Mesothelial cell of epicardium (in vitro differentiated cells): Measurements from ENCODE around the gene COX6B2. TPM values are rescaled to one million over a fixed set of nuclear protein-coding genes. Genes with fewer than 3 reads are reported as not detected.

Source experiments
- DNase-seq, 2 experiments: peaks; one replicate each; pipeline ENCODE4 v3.0.0; 2021; ENCODE audit warnings: low spot score in 2 of 2; ENCODE audit not compliant: unreplicated experiment in 2 of 2
- H3K27ac Mint-ChIP-seq: 2 replicates; pipeline ENCODE4 v1.8.0; 2021; ENCODE audit warnings: mixed read lengths
- H3K27me3 Mint-ChIP-seq: 2 replicates; pipeline ENCODE4 v1.8.0; 2021; ENCODE audit warnings: low read depth, mixed read lengths
- H3K36me3 Mint-ChIP-seq: 2 replicates; pipeline ENCODE4 v1.8.0; 2021; ENCODE audit warnings: mixed read lengths
- H3K4me1 Mint-ChIP-seq: 2 replicates; pipeline ENCODE4 v1.8.0; 2021; ENCODE audit warnings: mixed read lengths
- H3K4me3 Mint-ChIP-seq: 2 replicates; pipeline ENCODE4 v1.8.0; 2021; ENCODE audit warnings: mild to moderate bottlenecking, moderate library complexity, mixed read lengths
- H3K9me3 Mint-ChIP-seq: 2 replicates; pipeline ENCODE4 v1.8.0; 2021; ENCODE audit warnings: mixed read lengths
- total RNA-seq: library from RNA; stranded (reverse); gene quantifications from 3 replicates; pipeline ENCODE4 v1.2.1, GENCODE V29; 2021
- TF ChIP-seq, protein P1 (sequence below): fragments of 200-600 bp; sonication (generic); IDR thresholded peaks from one replicate; pipeline ENCODE4 v1.5.0; 2021; ENCODE audit warnings: antibody characterized with exemption; ENCODE audit not compliant: unreplicated experiment

The COX6B2 gene
- total RNA-seq, 1 donor from 2014 or later = 11.5 TPM

DNA sequence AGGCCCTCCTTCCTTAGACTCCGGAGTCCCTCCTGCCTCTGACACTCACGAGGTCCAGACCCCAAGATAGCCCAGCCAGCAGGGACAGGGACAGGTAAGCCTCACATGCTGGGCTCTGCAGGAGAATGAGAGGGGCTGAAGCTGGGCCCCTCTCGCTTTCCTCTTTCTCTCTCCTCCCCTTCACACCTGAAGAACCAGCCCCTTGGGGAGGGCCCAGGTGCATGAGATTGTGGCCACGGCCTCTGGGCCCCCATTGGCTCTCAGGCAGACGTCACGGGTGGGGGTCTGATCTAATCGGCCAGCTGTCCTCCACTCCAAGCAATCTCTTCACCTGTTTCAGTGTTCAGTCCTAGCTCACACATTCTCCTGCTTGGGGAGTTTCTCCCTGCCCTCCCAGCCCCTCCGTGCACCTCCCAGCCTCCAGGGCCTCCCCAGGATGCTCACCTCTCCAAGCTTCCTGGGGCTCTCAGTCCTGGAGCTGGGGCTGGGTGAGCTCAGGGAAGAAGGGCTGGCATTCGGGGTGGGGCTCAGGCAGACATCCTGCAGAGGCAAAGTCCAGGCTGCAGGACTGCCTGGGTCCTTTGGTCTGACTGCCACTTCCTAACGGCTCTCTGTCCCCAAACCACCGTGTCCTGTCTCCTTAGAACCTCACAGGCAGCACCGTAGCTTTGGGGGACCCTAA lies 32.2 kb downstream of the COX6B2 start:
- Mint-ChIP-seq H3K9me3 (no peaks in the 10 kb centered on the region), H3K36me3 (no peaks in the 10 kb centered on the region), H3K4me3 (no peak overlapping the region), H3K4me1 (peaks cover 6% of the 10 kb centered on the region), H3K27ac (no peak overlapping the region), H3K27me3 (no peaks in the 10 kb centered on the region)
- DNase-seq = no peak
- TF ChIP-seq, protein P1, sequence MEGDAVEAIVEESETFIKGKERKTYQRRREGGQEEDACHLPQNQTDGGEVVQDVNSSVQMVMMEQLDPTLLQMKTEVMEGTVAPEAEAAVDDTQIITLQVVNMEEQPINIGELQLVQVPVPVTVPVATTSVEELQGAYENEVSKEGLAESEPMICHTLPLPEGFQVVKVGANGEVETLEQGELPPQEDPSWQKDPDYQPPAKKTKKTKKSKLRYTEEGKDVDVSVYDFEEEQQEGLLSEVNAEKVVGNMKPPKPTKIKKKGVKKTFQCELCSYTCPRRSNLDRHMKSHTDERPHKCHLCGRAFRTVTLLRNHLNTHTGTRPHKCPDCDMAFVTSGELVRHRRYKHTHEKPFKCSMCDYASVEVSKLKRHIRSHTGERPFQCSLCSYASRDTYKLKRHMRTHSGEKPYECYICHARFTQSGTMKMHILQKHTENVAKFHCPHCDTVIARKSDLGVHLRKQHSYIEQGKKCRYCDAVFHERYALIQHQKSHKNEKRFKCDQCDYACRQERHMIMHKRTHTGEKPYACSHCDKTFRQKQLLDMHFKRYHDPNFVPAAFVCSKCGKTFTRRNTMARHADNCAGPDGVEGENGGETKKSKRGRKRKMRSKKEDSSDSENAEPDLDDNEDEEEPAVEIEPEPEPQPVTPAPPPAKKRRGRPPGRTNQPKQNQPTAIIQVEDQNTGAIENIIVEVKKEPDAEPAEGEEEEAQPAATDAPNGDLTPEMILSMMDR = no peak

DNA sequence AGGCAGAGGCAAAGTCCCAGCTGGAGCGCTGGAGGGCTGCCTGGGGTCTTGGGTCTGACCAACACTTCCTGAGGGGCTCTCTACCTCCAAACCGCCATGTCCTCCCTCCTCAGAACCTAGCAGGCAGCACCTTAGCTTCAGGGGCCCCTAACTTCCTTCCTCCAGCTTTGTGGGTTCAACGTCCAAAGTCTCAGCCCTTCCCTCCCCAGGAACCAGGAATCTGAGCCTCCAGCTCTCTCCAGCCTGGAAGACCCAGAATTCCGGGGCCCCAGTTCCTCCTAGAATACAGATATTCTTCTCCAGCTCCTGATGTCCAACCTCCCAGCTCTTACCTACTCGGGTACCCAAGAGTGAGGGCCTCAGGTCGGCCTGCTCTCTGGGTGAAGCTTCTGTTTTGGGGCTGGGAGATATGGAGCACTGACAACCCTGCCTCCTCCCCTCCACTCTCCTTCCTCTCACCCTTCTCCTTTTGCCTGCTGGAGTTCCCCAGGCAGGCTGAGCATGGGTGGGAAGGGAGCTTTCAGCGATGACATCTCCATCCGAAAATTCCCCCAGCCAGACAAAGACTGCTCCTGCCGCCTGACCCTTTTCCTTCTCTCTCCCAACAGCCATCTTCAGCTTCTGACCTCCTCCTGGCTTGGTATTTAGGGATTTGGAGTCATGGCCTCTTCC lies 32.9 kb downstream of the COX6B2 start:
- no peak overlapping the region for H3K27ac Mint-ChIP-seq
- H3K9me3 Mint-ChIP-seq = no peaks in the 10 kb centered on the region
- no peak for DNase-seq
- no peaks in the 10 kb centered on the region for H3K27me3 Mint-ChIP-seq
- H3K4me1 Mint-ChIP-seq = peaks cover 6% of the 10 kb centered on the region
- no peak overlapping the region for H3K4me3 Mint-ChIP-seq
- TF ChIP-seq, protein P1 = no peak
- H3K36me3 Mint-ChIP-seq = no peaks in the 10 kb centered on the region

DNA sequence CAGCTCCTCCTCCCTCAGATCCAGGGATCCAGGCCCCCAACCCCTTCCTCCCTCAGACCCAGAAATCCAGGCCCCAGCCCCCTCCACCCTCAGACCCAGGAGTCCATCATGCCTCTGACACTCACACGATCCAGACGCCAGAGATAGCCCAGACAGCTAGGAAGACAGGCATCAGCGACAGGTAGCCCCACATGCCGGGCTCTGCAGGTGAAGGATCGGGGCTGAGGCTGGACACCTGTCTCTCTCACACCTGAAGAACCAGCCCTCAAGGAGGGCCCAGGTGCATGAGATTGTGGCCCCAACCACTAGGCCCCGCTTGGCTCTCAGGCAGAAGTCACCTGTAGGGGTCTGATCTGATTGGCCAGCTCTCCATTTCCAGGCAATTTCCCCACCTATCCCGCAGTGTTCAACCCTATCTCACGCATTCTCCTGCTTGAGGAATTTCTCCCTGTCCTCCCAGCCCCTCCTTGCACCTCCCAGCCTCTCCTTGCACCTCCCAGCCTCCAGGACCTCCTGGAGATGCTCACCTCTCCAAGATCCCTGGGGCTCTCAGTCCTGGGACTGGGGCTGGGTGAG lies 33.6 kb downstream of the COX6B2 start:
- H3K27me3 Mint-ChIP-seq = no peaks in the 10 kb centered on the region
- TF ChIP-seq, protein P1 = no peak
- H3K4me3 Mint-ChIP-seq = no peak overlapping the region
- H3K4me1 Mint-ChIP-seq = peaks cover 6% of the 10 kb centered on the region
- H3K9me3 Mint-ChIP-seq = no peaks in the 10 kb centered on the region
- no peak overlapping the region for H3K27ac Mint-ChIP-seq
- DNase-seq = no peak
- H3K36me3 Mint-ChIP-seq = no peaks in the 10 kb centered on the region

DNA sequence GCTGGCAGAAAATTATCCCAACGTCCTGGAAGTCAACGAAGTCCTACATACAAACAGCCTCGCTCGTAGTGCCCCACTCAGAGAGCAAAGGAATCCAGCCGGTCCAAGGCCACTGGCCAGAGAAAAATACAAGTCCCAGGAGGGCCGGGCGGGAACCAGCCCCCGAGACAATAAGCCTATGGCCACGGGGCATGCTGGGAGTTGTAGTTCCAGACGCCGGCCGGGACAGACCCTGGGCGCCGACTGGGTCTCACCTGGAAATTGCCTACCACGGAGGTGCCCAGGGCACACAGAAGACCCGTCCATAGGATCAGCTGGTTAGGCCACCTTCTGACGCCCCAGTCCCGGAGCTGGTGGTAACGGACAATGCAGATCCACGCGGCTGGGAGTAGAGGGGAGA lies 34.7 kb downstream of the COX6B2 start:
- peaks cover 6% of the 10 kb centered on the region for H3K4me1 Mint-ChIP-seq
- no peaks in the 10 kb centered on the region for H3K36me3 Mint-ChIP-seq
- peak in 1 of 2 experiments; percentile 72 for DNase-seq
- TF ChIP-seq, protein P1 = no peak
- H3K4me3 Mint-ChIP-seq = peak overlapping the region; percentile 70
- no peaks in the 10 kb centered on the region for H3K27me3 Mint-ChIP-seq
- peak overlapping the region; percentile 57 for H3K27ac Mint-ChIP-seq
- no peaks in the 10 kb centered on the region for H3K9me3 Mint-ChIP-seq

DNA sequence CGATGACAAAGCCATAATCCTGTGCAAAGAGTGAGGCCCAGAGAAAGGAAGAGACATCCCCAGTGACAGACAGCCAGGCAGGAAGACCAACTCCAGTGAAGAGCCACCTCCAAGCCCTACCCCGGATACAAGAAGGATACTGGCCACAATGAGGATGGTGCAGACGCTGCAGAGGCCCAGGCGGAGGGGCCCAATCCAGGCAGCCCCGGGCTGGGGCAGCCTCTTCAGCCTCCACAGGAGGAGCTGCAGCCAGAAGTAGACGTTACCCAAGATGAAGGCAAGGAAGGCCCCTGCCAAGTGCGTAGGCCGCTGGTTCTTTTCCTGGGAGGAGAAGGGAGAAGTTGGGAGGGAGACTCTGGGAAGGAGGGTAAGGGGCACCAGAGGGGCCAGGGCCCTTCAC lies 37.9 kb downstream of the COX6B2 start:
- Mint-ChIP-seq H3K9me3 (no peaks in the 10 kb centered on the region), H3K27ac (no peak overlapping the region), H3K36me3 (no peaks in the 10 kb centered on the region), H3K4me3 (no peak overlapping the region), H3K27me3 (no peaks in the 10 kb centered on the region), H3K4me1 (peaks cover 12% of the 10 kb centered on the region)
- TF ChIP-seq, protein P1 = no peak
- no peak for DNase-seq
